GM12878 (cell line): ENCODE data around the gene SLC25A51.

ENCODE experiments used
- CHD2 ChIP-seq: IDR thresholded peaks from 2 replicates; pipeline ENCODE4 v1.6.1; 2011; ENCODE audit warnings: low read depth, low read length, improper control_type of control experiment, borderline replicate concordance
- CTCF ChIP-seq, 3 experiments: IDR thresholded peaks in 2 of 3; conservative IDR thresholded peaks in 1 of 3; 2 replicates each; pipeline ENCODE4 v1.5.1; 2011; ENCODE audit warnings: low read depth in 3 of 3, low read length in 3 of 3, mild to moderate bottlenecking in 3 of 3, control low read depth in 2 of 3, moderate library complexity in 2 of 3, inconsistent platforms in 1 of 3, mixed read lengths in 1 of 3; ENCODE audit not compliant: control insufficient read depth in 2 of 3, insufficient read depth in 1 of 3; ENCODE audit errors: extremely low read depth in 1 of 3
- IKZF1 ChIP-seq: fragments of 450-650 bp; conservative IDR thresholded peaks from 2 replicates; pipeline ENCODE4 v1.6.1; 2017; ENCODE audit warnings: antibody characterized with exemption, mild to moderate bottlenecking
- JUND ChIP-seq: IDR thresholded peaks from 2 replicates; pipeline ENCODE4 v1.6.1; 2012; ENCODE audit warnings: low read depth, mild to moderate bottlenecking, low read length, improper control_type of control experiment, moderate library complexity
- RAD51 ChIP-seq: fragments of 450-650 bp; IDR thresholded peaks from 2 replicates; pipeline ENCODE4 v1.6.1; 2016; ENCODE audit warnings: moderate library complexity, mild to moderate bottlenecking, inconsistent platforms
- TARDBP ChIP-seq: IDR thresholded peaks from 2 replicates; pipeline ENCODE4 v1.6.1; 2016; ENCODE audit warnings: borderline replicate concordance

- TF ChIP-seq RAD51 (no peak), CTCF (IDR thresholded peaks at IDR 0.05 in 2 of 3, conservative IDR thresholded peaks at IDR 0.05 in 1 of 3; ENCODE audit: control insufficient read depth in 2 of 3, extremely low read depth in 1 of 3, insufficient read depth in 1 of 3, low read depth in 3 of 3, low read length in 3 of 3) (no peak), JUND (no peak), TARDBP (no peak), CHD2 (no peak), IKZF1 (no peak)
Measured at GRCh38 chr9:37905776-37906175, 1.8 kb upstream of the SLC25A51 start.
